ENCODE data around the gene CFAP221. TPM values are rescaled to one million over a fixed set of nuclear protein-coding genes. Genes with fewer than 3 reads are reported as not detected.
A peak's percentile ranks its signal among the peaks of the same experiment; 100 is the strongest.

Gene CFAP221
- polyA plus RNA-seq, 2 of the 4 experiments (the other 2 are of a cell fraction) = 0.17 to 0.30 TPM

DNA sequence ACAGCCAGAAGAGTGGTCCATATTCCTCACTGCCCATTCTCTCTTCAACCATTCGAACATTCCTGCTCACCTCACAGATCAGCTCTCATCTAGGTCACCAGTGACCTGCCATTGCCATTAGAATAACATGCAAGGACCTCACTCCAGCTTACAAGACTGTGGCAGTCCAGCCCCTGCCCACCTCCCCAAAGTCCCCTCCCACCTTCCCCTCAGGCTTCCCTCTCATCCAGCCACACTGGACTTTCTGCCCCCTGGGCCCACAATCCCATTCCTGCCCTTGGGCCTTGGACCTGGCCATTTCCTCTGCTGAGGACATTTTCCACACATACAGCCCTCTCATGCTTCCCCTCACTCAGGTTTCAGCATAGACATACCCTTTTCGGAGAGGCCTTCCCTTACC lies 129.5 kb downstream of the CFAP221 start:
- H3K27ac ChIP-seq = no peak overlapping the region
- TF ChIP-seq NFE2L2 (conservative IDR thresholded peaks at IDR 0.05; ENCODE audit: low read length) (no peak), ZC3H11A (IDR thresholded peaks at IDR 0.05) (no peak), MYC (IDR thresholded peaks at IDR 0.05; ENCODE audit: borderline replicate concordance, low read length) (no peak), MAZ (IDR thresholded peaks at IDR 0.05; ENCODE audit: borderline replicate concordance, low read depth, low read length) (no peak), RCOR1 (IDR thresholded peaks at IDR 0.05; ENCODE audit: low read depth, low read length) (no peak)
- TF ChIP-seq, protein P1, sequence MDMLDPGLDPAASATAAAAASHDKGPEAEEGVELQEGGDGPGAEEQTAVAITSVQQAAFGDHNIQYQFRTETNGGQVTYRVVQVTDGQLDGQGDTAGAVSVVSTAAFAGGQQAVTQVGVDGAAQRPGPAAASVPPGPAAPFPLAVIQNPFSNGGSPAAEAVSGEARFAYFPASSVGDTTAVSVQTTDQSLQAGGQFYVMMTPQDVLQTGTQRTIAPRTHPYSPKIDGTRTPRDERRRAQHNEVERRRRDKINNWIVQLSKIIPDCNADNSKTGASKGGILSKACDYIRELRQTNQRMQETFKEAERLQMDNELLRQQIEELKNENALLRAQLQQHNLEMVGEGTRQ (IDR thresholded peaks at IDR 0.05) = no peak
- CTCF ChIA-PET = interaction anchor here (0.7 to 1.1 kb wide), 2 partner anchors 29 to 549 kb away, joined by 3 read pairs; partner anchors contain the start of gene TMEM185B
- H3K4me2 ChIP-seq = no peak overlapping the region
- no peak for ATAC-seq
- no peak for FAIRE-seq
- no peaks in the 10 kb centered on the region for H3K9me3 ChIP-seq
- WGBS (ENCODE audit: missing lambda C conversion rate) = 75% methylated on average over 2 of the region's 2 CpGs
- no peaks in the 10 kb centered on the region for H3K4me1 ChIP-seq
- no peak overlapping the region for H3K4me3 ChIP-seq
- DNase-seq (ENCODE audit: low read depth in 1 of 2, low spot score in 1 of 2) = no peak
- POLR2A ChIA-PET = no interaction called here

DNA sequence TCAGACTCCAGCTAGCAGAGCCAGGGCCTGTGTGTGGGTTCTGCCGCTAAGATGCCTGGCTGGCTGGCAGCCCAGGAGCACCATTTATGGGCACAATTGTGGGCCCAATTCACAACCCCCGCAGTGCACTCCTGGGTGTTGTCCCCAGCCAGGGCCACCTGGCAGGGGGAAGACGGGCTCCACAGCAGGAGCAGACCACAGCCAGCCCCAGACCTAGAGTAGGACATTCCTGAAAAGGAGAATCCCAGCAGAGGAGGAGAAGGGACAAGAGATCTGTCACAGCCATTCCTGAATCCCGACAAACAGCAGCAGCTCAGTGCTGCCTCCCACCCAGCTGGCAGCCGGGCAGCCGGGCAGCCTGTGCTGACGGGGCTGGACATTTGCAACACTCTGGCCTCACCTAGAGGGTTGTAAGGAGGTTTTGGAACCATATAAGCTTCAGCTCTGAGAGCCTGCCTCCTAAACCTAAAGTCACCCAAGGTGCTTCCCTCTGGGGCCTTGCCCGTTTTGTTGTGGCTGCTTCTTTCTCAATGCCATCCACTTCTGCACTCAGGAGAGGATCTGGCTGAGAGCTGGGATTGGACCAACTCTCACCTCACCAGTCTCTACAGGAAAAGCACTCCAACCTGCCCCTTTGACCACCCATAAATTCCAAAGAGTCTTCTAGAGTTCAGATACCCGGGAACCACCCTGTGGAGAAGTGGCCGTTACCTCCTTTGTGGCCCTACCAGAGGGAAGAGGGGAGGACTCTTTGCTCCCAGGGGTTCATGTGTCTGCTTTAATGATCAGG lies 130.7 kb downstream of the CFAP221 start:
- FAIRE-seq (no peak), DNase-seq (ENCODE audit: low read depth in 1 of 2, low spot score in 1 of 2) (peak in 1 of 2 experiments; percentile 23), ATAC-seq (peak; percentile 15 to 36; a peak in 1 of 6 replicates)
- 49% methylated on average over 10 of the region's 10 CpGs for WGBS (ENCODE audit: missing lambda C conversion rate)
- no peak overlapping the region for H3K4me2 ChIP-seq
- CTCF ChIA-PET = interaction anchor here (1.1 to 1.7 kb wide), 3 partner anchors 15 to 34 kb away, joined by 3 to 6 read pairs (median 3); no protein-coding TSS in a partner anchor
- H3K4me3 ChIP-seq = no peak overlapping the region
- peaks cover under 1% of the 10 kb centered on the region for H3K4me1 ChIP-seq
- H3K27ac ChIP-seq = no peak overlapping the region
- POLR2A ChIA-PET = no interaction called here
- no peak for TF ChIP-seq FOSB (CRISPR knock-in tag; IDR thresholded peaks at IDR 0.05)
- no peak for TF ChIP-seq CHD4 (IDR thresholded peaks at IDR 0.05; ENCODE audit: borderline replicate concordance)
- no peak for TF ChIP-seq ZC3H11A (IDR thresholded peaks at IDR 0.05)
- no peak for TF ChIP-seq NPAS2 (CRISPR knock-in tag; IDR thresholded peaks at IDR 0.05; ENCODE audit: borderline replicate concordance)
- no peak for TF ChIP-seq CHD2 (IDR thresholded peaks at IDR 0.05; ENCODE audit: low read length, partially characterized antibody)
- no peak for TF ChIP-seq ZSCAN20 (CRISPR knock-in tag; IDR thresholded peaks at IDR 0.05)
- TF ChIP-seq RFX5 (IDR thresholded peaks at IDR 0.05) = no peak
- no peak for TF ChIP-seq BHLHE40 (IDR thresholded peaks at IDR 0.05; ENCODE audit: low read depth, low read length)
- TF ChIP-seq TFCP2L1 (CRISPR knock-in tag; IDR thresholded peaks at IDR 0.05) = no peak
- TF ChIP-seq MYC (IDR thresholded peaks at IDR 0.05; ENCODE audit: borderline replicate concordance, low read length) = no peak
- no peaks in the 10 kb centered on the region for H3K9me3 ChIP-seq

DNA sequence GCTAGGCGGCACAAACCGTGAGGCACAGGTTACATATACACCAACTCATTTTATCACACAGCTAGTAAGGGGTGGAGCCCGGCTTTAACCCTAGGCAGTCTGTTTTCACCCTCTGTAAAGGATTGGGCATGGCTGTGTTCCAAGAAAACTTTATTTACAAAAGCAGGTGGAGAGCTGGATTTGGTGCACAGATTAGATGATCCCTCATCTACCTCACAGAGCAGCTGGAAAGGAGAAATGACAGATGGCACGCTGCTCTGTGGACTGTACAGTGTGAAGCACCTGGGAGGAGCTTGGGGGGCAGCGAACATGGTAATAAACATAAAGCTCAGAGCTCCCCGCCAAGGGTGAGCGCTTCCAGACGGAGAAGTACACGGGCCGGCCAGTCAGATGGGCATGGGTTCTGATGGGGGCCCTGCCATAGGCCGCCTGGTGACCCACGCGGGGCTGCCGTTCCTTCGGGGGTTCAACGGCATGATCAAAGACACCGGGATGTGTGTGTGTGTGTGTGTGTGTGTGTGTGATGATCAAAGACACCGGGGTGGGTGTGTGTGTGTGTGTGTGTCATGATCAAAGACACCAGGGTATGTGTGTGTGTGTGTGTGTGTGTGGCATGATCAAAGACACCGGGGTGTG lies 133.9 kb downstream of the CFAP221 start:
- FAIRE-seq = no peak
- ChIA-PET CTCF (interaction anchor here (1.0 to 1.2 kb wide), 4 partner anchors 17 to 497 kb away, joined by 3 to 6 read pairs (median 3); no protein-coding TSS in a partner anchor), POLR2A (interaction anchor here (0.6 to 1.2 kb wide), 8 partner anchors 14 to 1397 kb away, joined by 3 to 6 read pairs (median 3); partner anchors contain the start of genes PTPN4 and TMEM185B)
- Histone ChIP-seq H3K4me3 (no peak overlapping the region; the same call in 2 of the 3 replicates), H3K27ac (no peak overlapping the region; a peak in 1 of 6 replicates), H3K4me2 (peak overlapping the region; percentile 94; the same call in 1 of the 3 replicates), H3K9me3 (no peaks in the 10 kb centered on the region), H3K4me1 (peaks cover 8% of the 10 kb centered on the region)
- no peak for ATAC-seq
- WGBS (ENCODE audit: missing lambda C conversion rate) = 87% methylated on average over 16 of the region's 19 CpGs
- TF ChIP-seq FOSL2 (IDR thresholded peaks at IDR 0.05) (no peak), FOSL2 (CRISPR knock-in tag; IDR thresholded peaks at IDR 0.05) (no peak), HOXB13 (CRISPR knock-in tag; IDR thresholded peaks at IDR 0.05; ENCODE audit: low read depth) (no peak), ZSCAN20 (CRISPR knock-in tag; IDR thresholded peaks at IDR 0.05) (no peak), FOSB (CRISPR knock-in tag; IDR thresholded peaks at IDR 0.05) (no peak), RFX5 (IDR thresholded peaks at IDR 0.05) (no peak), EHF (CRISPR knock-in tag; IDR thresholded peaks at IDR 0.05) (no peak), MYC (IDR thresholded peaks at IDR 0.05; ENCODE audit: borderline replicate concordance, low read length) (no peak), MAFK (IDR thresholded peaks at IDR 0.05; ENCODE audit: partially characterized antibody) (no peak)
- TF ChIP-seq, protein P2, sequence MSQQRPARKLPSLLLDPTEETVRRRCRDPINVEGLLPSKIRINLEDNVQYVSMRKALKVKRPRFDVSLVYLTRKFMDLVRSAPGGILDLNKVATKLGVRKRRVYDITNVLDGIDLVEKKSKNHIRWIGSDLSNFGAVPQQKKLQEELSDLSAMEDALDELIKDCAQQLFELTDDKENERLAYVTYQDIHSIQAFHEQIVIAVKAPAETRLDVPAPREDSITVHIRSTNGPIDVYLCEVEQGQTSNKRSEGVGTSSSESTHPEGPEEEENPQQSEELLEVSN (IDR thresholded peaks at IDR 0.05; ENCODE audit: borderline replicate concordance, low read depth) = no peak
- TF ChIP-seq, protein P3, sequence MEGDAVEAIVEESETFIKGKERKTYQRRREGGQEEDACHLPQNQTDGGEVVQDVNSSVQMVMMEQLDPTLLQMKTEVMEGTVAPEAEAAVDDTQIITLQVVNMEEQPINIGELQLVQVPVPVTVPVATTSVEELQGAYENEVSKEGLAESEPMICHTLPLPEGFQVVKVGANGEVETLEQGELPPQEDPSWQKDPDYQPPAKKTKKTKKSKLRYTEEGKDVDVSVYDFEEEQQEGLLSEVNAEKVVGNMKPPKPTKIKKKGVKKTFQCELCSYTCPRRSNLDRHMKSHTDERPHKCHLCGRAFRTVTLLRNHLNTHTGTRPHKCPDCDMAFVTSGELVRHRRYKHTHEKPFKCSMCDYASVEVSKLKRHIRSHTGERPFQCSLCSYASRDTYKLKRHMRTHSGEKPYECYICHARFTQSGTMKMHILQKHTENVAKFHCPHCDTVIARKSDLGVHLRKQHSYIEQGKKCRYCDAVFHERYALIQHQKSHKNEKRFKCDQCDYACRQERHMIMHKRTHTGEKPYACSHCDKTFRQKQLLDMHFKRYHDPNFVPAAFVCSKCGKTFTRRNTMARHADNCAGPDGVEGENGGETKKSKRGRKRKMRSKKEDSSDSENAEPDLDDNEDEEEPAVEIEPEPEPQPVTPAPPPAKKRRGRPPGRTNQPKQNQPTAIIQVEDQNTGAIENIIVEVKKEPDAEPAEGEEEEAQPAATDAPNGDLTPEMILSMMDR (IDR thresholded peaks at IDR 0.05) = no peak
- TF ChIP-seq, protein P4, sequence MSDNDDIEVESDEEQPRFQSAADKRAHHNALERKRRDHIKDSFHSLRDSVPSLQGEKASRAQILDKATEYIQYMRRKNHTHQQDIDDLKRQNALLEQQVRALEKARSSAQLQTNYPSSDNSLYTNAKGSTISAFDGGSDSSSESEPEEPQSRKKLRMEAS (IDR thresholded peaks at IDR 0.05) = no peak
- TF ChIP-seq, protein P5, sequence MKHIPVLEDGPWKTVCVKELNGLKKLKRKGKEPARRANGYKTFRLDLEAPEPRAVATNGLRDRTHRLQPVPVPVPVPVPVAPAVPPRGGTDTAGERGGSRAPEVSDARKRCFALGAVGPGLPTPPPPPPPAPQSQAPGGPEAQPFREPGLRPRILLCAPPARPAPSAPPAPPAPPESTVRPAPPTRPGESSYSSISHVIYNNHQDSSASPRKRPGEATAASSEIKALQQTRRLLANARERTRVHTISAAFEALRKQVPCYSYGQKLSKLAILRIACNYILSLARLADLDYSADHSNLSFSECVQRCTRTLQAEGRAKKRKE (CRISPR knock-in tag; IDR thresholded peaks at IDR 0.05; ENCODE audit: low read depth) = no peak
- no peak for DNase-seq (ENCODE audit: low read depth in 1 of 2, low spot score in 1 of 2)

Measured in A549 (cell line).